GM23338 (cell line): ENCODE results near the gene DUSP10. TPM values are rescaled to one million over a fixed set of nuclear protein-coding genes. Genes with fewer than 3 reads are reported as not detected.

Experiments
- ATAC-seq: fragments of 200-7000 bp; cut with Tn5 transposase; 3 replicates; pipeline ENCODE4 v1.9.1; 2020
- DNase-seq: peaks from one replicate; pipeline ENCODE4 v3.0.0-alpha.2; 2015; ENCODE audit warnings: low spot score
- H2AFZ ChIP-seq: fragments of 200-600 bp; sonication (generic); 2 replicates; pipeline ENCODE4 v1.8.0; 2016; ENCODE audit warnings: antibody characterized with exemption, mild to moderate bottlenecking, moderate library complexity
- H3F3A ChIP-seq: fragments of 200-600 bp; sonication (generic); replicated peaks from 2 replicates; pipeline ENCODE4 v1.8.0; 2017; ENCODE audit warnings: antibody characterized with exemption, mixed run types, low read depth
- H3K27ac ChIP-seq: fragments of 200-600 bp; sonication (generic); 2 replicates; pipeline ENCODE4 v1.6.1; 2016; ENCODE audit warnings: low read depth
- H3K27me3 ChIP-seq: fragments of 200-600 bp; sonication (generic); 2 replicates; pipeline ENCODE4 v1.8.0; 2016; ENCODE audit warnings: mild to moderate bottlenecking, mixed run types, moderate library complexity; ENCODE audit not compliant: insufficient read depth
- H3K36me3 ChIP-seq: fragments of 200-600 bp; sonication (generic); 2 replicates; pipeline ENCODE4 v1.8.0; 2016; ENCODE audit warnings: mild to moderate bottlenecking; ENCODE audit not compliant: insufficient read depth
- H3K4me1 ChIP-seq: fragments of 200-600 bp; sonication (generic); 2 replicates; pipeline ENCODE4 v1.8.0; 2016; ENCODE audit warnings: mild to moderate bottlenecking, moderate library complexity; ENCODE audit not compliant: insufficient read depth
- H3K4me2 ChIP-seq: fragments of 200-600 bp; sonication (generic); 2 replicates; pipeline ENCODE4 v1.7.1; 2017; ENCODE audit warnings: mixed run types
- H3K4me3 ChIP-seq: fragments of 200-600 bp; sonication (generic); 2 replicates; pipeline ENCODE4 v1.6.1; 2016; ENCODE audit warnings: mixed run types
- H3K79me2 ChIP-seq: fragments of 200-600 bp; sonication (generic); replicated peaks from 2 replicates; pipeline ENCODE4 v1.8.0; 2017; ENCODE audit warnings: mild to moderate bottlenecking; ENCODE audit not compliant: insufficient read depth
- H3K9me2 ChIP-seq: fragments of 200-600 bp; sonication (generic); 2 replicates; pipeline ENCODE4 v1.8.0; 2017; ENCODE audit not compliant: insufficient read depth
- H4K20me1 ChIP-seq: fragments of 200-600 bp; sonication (generic); replicated peaks from 2 replicates; pipeline ENCODE4 v1.8.0; 2017; ENCODE audit warnings: mild to moderate bottlenecking; ENCODE audit not compliant: insufficient read depth
- H3K27ac Mint-ChIP-seq: 2 replicates; pipeline ENCODE4 v1.8.0; 2020; ENCODE audit warnings: inconsistent platforms, mild to moderate bottlenecking, moderate library complexity, mixed read lengths
- H3K27me3 Mint-ChIP-seq: 3 replicates; pipeline ENCODE4 v1.8.0; 2022; ENCODE audit warnings: low read depth, mild to moderate bottlenecking, moderate library complexity, mixed read lengths, inconsistent platforms; ENCODE audit not compliant: insufficient read depth, poor library complexity
- H3K36me3 Mint-ChIP-seq: 3 replicates; pipeline ENCODE4 v1.8.0; 2021; ENCODE audit warnings: low read depth, mild to moderate bottlenecking, inconsistent platforms, moderate library complexity, mixed read lengths
- H3K4me1 Mint-ChIP-seq: 3 replicates; pipeline ENCODE4 v1.8.0; 2020; ENCODE audit warnings: mild to moderate bottlenecking, inconsistent platforms, mixed read lengths
- H3K4me3 Mint-ChIP-seq: 3 replicates; pipeline ENCODE4 v1.8.0; 2021; ENCODE audit warnings: moderate library complexity, mild to moderate bottlenecking, inconsistent platforms, mixed read lengths
- H3K9me3 Mint-ChIP-seq: 3 replicates; pipeline ENCODE4 v1.8.0; 2020; ENCODE audit warnings: moderate library complexity, mild to moderate bottlenecking, inconsistent platforms, mixed read lengths
- EZH2 ChIP-seq: fragments of 200-600 bp; sonication (generic); IDR thresholded peaks from one replicate; pipeline ENCODE4 v1.8.0; 2017; ENCODE audit warnings: antibody characterized with exemption, mild to moderate bottlenecking, low read depth; ENCODE audit not compliant: unreplicated experiment
- JUNB ChIP-seq: IDR thresholded peaks from one replicate; pipeline ENCODE4 v1.6.1; 2016; ENCODE audit warnings: antibody characterized with exemption; ENCODE audit not compliant: unreplicated experiment
- polyA plus RNA-seq: library from polyadenylated mRNA; unstranded; fragments of >200 nt; fragmentation: Nextera tagmentation; extraction: Ambion mirVana; gene quantifications from 2 replicates; pipeline ENCODE4 v1.2.1, GENCODE V29; 2016
- total RNA-seq: library from RNA; depleted of rRNA; stranded (reverse); fragments of >200 nt; shearing (Covaris generic); gene quantifications from 2 replicates; pipeline ENCODE4 v1.2.3, GENCODE V29; 2014
- TF ChIP-seq, protein P1 (sequence below): IDR thresholded peaks from 2 replicates; pipeline ENCODE4 v1.6.1; 2016; ENCODE audit warnings: antibody characterized with exemption
- TF ChIP-seq, protein P2 (sequence below): fragments of 250-450 bp; sonication (Bioruptor Pico); IDR thresholded peaks from 2 replicates; pipeline ENCODE4 v1.5.0; 2020; ENCODE audit warnings: mild to moderate bottlenecking, moderate library complexity

DUSP10 gene
- total and polyA plus RNA-seq, 2 experiments from 2014 or later, result 1.5 to 1.6 TPM

- no peak for TF ChIP-seq EZH2
Observed at GRCh38 chr1:221691261-221691660, 50.6 kb downstream of the DUSP10 start (continued).

DNA sequence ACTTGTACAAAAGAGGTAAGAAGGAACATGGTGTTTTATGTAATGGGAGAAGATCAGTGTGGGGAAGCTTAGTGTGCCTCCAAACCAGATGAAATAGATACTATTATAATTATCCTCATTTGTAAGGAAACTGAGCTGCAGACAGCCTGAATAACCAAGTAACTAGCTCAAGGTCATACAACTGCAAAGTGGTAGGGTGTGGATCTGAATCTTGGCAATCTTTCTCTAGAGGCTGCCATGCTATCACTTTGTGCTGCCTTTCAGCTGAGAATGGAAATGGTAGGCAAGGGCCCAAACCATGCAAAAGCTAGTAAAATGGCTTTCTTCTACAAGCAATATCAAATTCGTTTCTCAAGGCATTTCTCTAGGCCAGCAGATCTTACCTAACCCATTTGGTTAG lies 51.0 kb downstream of the DUSP10 start:
- no peaks in the 10 kb centered on the region for H3F3A ChIP-seq
- Mint-ChIP-seq H3K27ac (no peak overlapping the region), H3K4me3 (no peak overlapping the region), H3K9me3 (0 out of 3 replicates have a peak, but pooled peaks cover 4% of the 10 kb centered on the region), H3K4me1 (no peaks in the 10 kb centered on the region), H3K36me3 (no peaks in the 10 kb centered on the region), H3K27me3 (peaks cover 1% of the 10 kb centered on the region)
- H3K27ac ChIP-seq, result no peak overlapping the region
- TF ChIP-seq, protein P1, sequence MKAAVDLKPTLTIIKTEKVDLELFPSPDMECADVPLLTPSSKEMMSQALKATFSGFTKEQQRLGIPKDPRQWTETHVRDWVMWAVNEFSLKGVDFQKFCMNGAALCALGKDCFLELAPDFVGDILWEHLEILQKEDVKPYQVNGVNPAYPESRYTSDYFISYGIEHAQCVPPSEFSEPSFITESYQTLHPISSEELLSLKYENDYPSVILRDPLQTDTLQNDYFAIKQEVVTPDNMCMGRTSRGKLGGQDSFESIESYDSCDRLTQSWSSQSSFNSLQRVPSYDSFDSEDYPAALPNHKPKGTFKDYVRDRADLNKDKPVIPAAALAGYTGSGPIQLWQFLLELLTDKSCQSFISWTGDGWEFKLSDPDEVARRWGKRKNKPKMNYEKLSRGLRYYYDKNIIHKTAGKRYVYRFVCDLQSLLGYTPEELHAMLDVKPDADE, result no peak
- TF ChIP-seq, protein P2, sequence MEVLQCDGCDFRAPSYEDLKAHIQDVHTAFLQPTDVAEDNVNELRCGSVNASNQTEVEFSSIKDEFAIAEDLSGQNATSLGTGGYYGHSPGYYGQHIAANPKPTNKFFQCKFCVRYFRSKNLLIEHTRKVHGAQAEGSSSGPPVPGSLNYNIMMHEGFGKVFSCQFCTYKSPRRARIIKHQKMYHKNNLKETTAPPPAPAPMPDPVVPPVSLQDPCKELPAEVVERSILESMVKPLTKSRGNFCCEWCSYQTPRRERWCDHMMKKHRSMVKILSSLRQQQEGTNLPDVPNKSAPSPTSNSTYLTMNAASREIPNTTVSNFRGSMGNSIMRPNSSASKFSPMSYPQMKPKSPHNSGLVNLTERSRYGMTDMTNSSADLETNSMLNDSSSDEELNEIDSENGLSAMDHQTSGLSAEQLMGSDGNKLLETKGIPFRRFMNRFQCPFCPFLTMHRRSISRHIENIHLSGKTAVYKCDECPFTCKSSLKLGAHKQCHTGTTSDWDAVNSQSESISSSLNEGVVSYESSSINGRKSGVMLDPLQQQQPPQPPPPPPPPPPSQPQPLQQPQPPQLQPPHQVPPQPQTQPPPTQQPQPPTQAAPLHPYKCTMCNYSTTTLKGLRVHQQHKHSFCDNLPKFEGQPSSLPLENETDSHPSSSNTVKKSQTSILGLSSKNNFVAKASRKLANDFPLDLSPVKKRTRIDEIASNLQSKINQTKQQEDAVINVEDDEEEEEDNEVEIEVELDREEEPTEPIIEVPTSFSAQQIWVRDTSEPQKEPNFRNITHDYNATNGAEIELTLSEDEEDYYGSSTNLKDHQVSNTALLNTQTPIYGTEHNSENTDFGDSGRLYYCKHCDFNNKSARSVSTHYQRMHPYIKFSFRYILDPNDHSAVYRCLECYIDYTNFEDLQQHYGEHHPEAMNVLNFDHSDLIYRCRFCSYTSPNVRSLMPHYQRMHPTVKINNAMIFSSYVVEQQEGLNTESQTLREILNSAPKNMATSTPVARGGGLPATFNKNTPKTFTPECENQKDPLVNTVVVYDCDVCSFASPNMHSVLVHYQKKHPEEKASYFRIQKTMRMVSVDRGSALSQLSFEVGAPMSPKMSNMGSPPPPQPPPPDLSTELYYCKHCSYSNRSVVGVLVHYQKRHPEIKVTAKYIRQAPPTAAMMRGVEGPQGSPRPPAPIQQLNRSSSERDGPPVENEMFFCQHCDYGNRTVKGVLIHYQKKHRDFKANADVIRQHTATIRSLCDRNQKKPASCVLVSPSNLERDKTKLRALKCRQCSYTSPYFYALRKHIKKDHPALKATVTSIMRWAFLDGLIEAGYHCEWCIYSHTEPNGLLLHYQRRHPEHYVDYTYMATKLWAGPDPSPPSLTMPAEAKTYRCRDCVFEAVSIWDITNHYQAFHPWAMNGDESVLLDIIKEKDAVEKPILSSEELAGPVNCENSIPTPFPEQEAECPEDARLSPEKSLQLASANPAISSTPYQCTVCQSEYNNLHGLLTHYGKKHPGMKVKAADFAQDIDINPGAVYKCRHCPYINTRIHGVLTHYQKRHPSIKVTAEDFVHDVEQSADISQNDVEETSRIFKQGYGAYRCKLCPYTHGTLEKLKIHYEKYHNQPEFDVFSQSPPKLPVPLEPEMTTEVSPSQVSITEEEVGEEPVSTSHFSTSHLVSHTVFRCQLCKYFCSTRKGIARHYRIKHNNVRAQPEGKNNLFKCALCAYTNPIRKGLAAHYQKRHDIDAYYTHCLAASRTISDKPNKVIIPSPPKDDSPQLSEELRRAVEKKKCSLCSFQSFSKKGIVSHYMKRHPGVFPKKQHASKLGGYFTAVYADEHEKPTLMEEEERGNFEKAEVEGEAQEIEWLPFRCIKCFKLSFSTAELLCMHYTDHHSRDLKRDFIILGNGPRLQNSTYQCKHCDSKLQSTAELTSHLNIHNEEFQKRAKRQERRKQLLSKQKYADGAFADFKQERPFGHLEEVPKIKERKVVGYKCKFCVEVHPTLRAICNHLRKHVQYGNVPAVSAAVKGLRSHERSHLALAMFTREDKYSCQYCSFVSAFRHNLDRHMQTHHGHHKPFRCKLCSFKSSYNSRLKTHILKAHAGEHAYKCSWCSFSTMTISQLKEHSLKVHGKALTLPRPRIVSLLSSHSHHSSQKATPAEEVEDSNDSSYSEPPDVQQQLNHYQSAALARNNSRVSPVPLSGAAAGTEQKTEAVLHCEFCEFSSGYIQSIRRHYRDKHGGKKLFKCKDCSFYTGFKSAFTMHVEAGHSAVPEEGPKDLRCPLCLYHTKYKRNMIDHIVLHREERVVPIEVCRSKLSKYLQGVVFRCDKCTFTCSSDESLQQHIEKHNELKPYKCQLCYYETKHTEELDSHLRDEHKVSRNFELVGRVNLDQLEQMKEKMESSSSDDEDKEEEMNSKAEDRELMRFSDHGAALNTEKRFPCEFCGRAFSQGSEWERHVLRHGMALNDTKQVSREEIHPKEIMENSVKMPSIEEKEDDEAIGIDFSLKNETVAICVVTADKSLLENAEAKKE, result no peak
- TF ChIP-seq JUNB, result no peak
- H4K20me1 ChIP-seq, result no peaks in the 10 kb centered on the region
- H3K27me3 ChIP-seq, result no peaks in the 10 kb centered on the region
- no peaks in the 10 kb centered on the region for H3K79me2 ChIP-seq
- no peaks in the 10 kb centered on the region for H3K4me1 ChIP-seq
- peaks cover 11% of the 10 kb centered on the region for H3K9me2 ChIP-seq
- ATAC-seq (no peak), DNase-seq (no peak)
- no peaks in the 10 kb centered on the region for H3K36me3 ChIP-seq
- no peak overlapping the region for H3K4me3 ChIP-seq
- no peak overlapping the region for H3K4me2 ChIP-seq
- no peak overlapping the region for H2AFZ ChIP-seq
